Gastrocnemius medialis (tissue), 4 donors: ENCODE measurements around the gene MOB3C. TPM values are rescaled to one million over a fixed set of nuclear protein-coding genes. Genes with fewer than 3 reads are reported as not detected.

Experiments used
- ATAC-seq, 2 donors: fragments of 150-250 bp; one replicate each; pipeline ENCODE4 v1.9.1; 2016
- DNase-seq, 2 donors: peaks; one replicate each; pipeline ENCODE4 v3.0.0-alpha.2; 2019
- H3K27ac ChIP-seq, 4 donors: fragments of 200-600 bp; sonication (generic); 1 replicate in 1 of 4; 2 replicates in 3 of 4; pipeline ENCODE4 v1.5.1; 2016 to 2018; ENCODE audit warnings: mild to moderate bottlenecking in 2 of 4, moderate library complexity in 1 of 4
- H3K27me3 ChIP-seq, 3 donors: fragments of 200-600 bp; sonication (generic) in 2 of 3; 1 replicate in 1 of 3; 2 replicates in 2 of 3; pipeline versions ENCODE4 v1.5.1 to v1.6.0; 2016 to 2019; ENCODE audit warnings: mild to moderate bottlenecking in 1 of 3, moderate library complexity in 1 of 3
- H3K36me3 ChIP-seq, 2 donors: fragments of 200-600 bp; sonication (generic) in 1 of 2; one replicate each; pipeline ENCODE4 v1.5.1; 2017 to 2018
- H3K4me1 ChIP-seq, 2 donors: fragments of 200-600 bp; sonication (generic) in 1 of 2; one replicate each; pipeline ENCODE4 v1.5.1; 2016 to 2017; ENCODE audit warnings: mild to moderate bottlenecking in 2 of 2
- H3K4me3 ChIP-seq, 4 donors: fragments of 200-600 bp; sonication (generic) in 3 of 4; 1 replicate in 1 of 4; 2 replicates in 3 of 4; pipeline ENCODE4 v1.5.1; 2016 to 2019; ENCODE audit warnings: mild to moderate bottlenecking in 2 of 4
- H3K9me3 ChIP-seq, 3 donors: fragments of 200-600 bp; sonication (generic) in 2 of 3; 1 replicate in 1 of 3; 2 replicates in 2 of 3; pipeline ENCODE4 v1.5.1; 2016 to 2019
- POLR2A ChIP-seq, 2 donors: fragments of 450-650 bp; IDR thresholded peaks; one replicate each; pipeline ENCODE4 v1.6.1; 2017; ENCODE audit warnings: antibody characterized with exemption in 2 of 2, mild to moderate bottlenecking in 2 of 2, moderate library complexity in 2 of 2
- in situ Hi-C, 4 donors: fragments of 200-750 bp; cut with MboI; loops; one replicate each; pipeline versions ENCODE4 v1.15.0 to v1.8.0; 2017; ENCODE audit warnings: low sequenced_read_pairs in 4 of 4
- intact Hi-C: fragments of 100-400 bp; cut with DNase I; formaldehyde crosslinking; loops from one replicate; pipeline ENCODE4 v1.15.1; 2023; ENCODE audit warnings: low total_unique reads
- total RNA-seq, 4 donors: library from RNA; depleted of rRNA; stranded (reverse); fragments of >200 nt; gene quantifications; one replicate each; pipeline versions ENCODE4 v1.1.0 to v1.2.3, GENCODE V29; 2016
- TF ChIP-seq, protein P1 (sequence below), 5 experiments: fragments of 450-650 bp in 3 of 5; fragments of 200-600 bp in 2 of 5; sonication (generic) in 2 of 5; IDR thresholded peaks in 4 of 5; conservative IDR thresholded peaks in 1 of 5; 1 replicate in 4 of 5; 2 replicates in 1 of 5; pipeline ENCODE4 v1.5.1; 2016 to 2019; ENCODE audit warnings: antibody characterized with exemption in 5 of 5, mild to moderate bottlenecking in 3 of 5, moderate library complexity in 3 of 5

The MOB3C gene
- total RNA-seq, 4 donors from 2014 or later, result 11.3 to 26.5 (median 23.3) TPM

GRCh38 chr1:46558141-46558963 lies 58.3 kb downstream of the MOB3C start:
- H3K36me3 ChIP-seq, result peaks cover 0 to 44% of the 10 kb centered on the region in 2 donors
- intact Hi-C loops, result no loop called here
- in situ Hi-C loops, result no loop called here
- no peaks in the 10 kb centered on the region for H3K9me3 ChIP-seq
- no peaks in the 10 kb centered on the region for H3K4me1 ChIP-seq
- no peak for TF ChIP-seq POLR2A (IDR thresholded peaks at IDR 0.05)
- TF ChIP-seq, protein P1, sequence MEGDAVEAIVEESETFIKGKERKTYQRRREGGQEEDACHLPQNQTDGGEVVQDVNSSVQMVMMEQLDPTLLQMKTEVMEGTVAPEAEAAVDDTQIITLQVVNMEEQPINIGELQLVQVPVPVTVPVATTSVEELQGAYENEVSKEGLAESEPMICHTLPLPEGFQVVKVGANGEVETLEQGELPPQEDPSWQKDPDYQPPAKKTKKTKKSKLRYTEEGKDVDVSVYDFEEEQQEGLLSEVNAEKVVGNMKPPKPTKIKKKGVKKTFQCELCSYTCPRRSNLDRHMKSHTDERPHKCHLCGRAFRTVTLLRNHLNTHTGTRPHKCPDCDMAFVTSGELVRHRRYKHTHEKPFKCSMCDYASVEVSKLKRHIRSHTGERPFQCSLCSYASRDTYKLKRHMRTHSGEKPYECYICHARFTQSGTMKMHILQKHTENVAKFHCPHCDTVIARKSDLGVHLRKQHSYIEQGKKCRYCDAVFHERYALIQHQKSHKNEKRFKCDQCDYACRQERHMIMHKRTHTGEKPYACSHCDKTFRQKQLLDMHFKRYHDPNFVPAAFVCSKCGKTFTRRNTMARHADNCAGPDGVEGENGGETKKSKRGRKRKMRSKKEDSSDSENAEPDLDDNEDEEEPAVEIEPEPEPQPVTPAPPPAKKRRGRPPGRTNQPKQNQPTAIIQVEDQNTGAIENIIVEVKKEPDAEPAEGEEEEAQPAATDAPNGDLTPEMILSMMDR (IDR thresholded peaks at IDR 0.05 in 4 of 5, conservative IDR thresholded peaks at IDR 0.05 in 1 of 5), result no peak
- no peak overlapping the region for H3K27ac ChIP-seq
- DNase-seq (no peak), ATAC-seq (no peak)
- no peak overlapping the region for H3K4me3 ChIP-seq
- no peaks in the 10 kb centered on the region for H3K27me3 ChIP-seq

Other genes starting within 250 kb of the MOB3C start
- gene FAAH, start 222.5 kb downstream of the MOB3C start, total RNA-seq, result 10 to 100 TPM in 1 of 4 donors, 1 to 10 TPM in 3; 5.2 to 15.6 (median 7.3) TPM
- gene DMBX1, start 127.0 kb downstream of the MOB3C start, total RNA-seq, result not detected
- gene KNCN, start 65.2 kb downstream of the MOB3C start, total RNA-seq, result not detected
- gene MKNK1, start 12.5 kb downstream of the MOB3C start, total RNA-seq, result 10 to 100 TPM; 23.7 to 63.5 (median 43.4) TPM
- 100 to 1,000 TPM in 3 of 4 donors, 10 to 100 TPM in 1; 76.6 to 173 (median 135) TPM for gene ATPAF1, start 51.6 kb upstream of the MOB3C start, total RNA-seq
- gene TEX38, start 55.0 kb upstream of the MOB3C start, total RNA-seq, result not detected
- gene EFCAB14, start 102.3 kb upstream of the MOB3C start, total RNA-seq, result 10 to 100 TPM; 59.5 to 70.2 (median 62.8) TPM
- gene CYP4B1, start 182.2 kb upstream of the MOB3C start, total RNA-seq, result 10 to 100 TPM; 57.3 to 97.4 (median 70.0) TPM